Mesendoderm (in vitro differentiated cells): Measurements from ENCODE around the gene PKP2.
A peak's percentile ranks its signal among the peaks of the same experiment; 100 is the strongest.

Experiments used
- DNase-seq: peaks from one replicate; pipeline ENCODE4 v3.0.0; 2013
- H2AK5ac ChIP-seq: 2 replicates; pipeline ENCODE4 v1.6.1; 2013; ENCODE audit warnings: low read length, inconsistent platforms
- H2BK120ac ChIP-seq: 2 replicates; pipeline ENCODE4 v1.6.1; 2013; ENCODE audit warnings: low read depth, mild to moderate bottlenecking, low read length, moderate library complexity, mixed read lengths
- H2BK15ac ChIP-seq: replicated peaks from 2 replicates; pipeline ENCODE4 v1.6.1; 2013; ENCODE audit warnings: low read depth, mild to moderate bottlenecking, moderate library complexity
- H2BK5ac ChIP-seq: 2 replicates; pipeline ENCODE4 v1.6.1; 2013; ENCODE audit warnings: low read length, inconsistent platforms
- H3K18ac ChIP-seq: 2 replicates; pipeline ENCODE4 v1.6.1; 2013; ENCODE audit warnings: mild to moderate bottlenecking, low read length, mixed read lengths
- H3K23ac ChIP-seq: one replicate; pipeline ENCODE4 v1.6.1; 2013; ENCODE audit warnings: low read length
- H3K27ac ChIP-seq: 2 replicates; pipeline ENCODE4 v1.5.1; 2013; ENCODE audit warnings: low read depth, mild to moderate bottlenecking, inconsistent platforms, low read length, moderate library complexity
- H3K27me3 ChIP-seq: 2 replicates; pipeline ENCODE4 v1.6.1; 2013; ENCODE audit warnings: low read length, control low read depth, mild to moderate bottlenecking, inconsistent platforms; ENCODE audit not compliant: insufficient read depth, poor library complexity
- H3K36me3 ChIP-seq: 2 replicates; pipeline ENCODE4 v1.6.1; 2013; ENCODE audit warnings: low read length, inconsistent platforms; ENCODE audit not compliant: control insufficient read depth, insufficient read depth
- H3K4ac ChIP-seq: one replicate; pipeline ENCODE4 v1.6.1; 2013; ENCODE audit warnings: low read depth, mild to moderate bottlenecking, low read length, moderate library complexity
- H3K4me1 ChIP-seq: 2 replicates; pipeline ENCODE4 v1.6.1; 2013; ENCODE audit warnings: low read depth, low read length, inconsistent platforms; ENCODE audit not compliant: control insufficient read depth
- H3K4me2 ChIP-seq: 2 replicates; pipeline ENCODE4 v1.6.1; 2013; ENCODE audit warnings: low read length
- H3K4me3 ChIP-seq: 2 replicates; pipeline ENCODE4 v1.5.1; 2013; ENCODE audit warnings: mild to moderate bottlenecking, low read length
- H3K56ac ChIP-seq: one replicate; pipeline ENCODE4 v1.6.1; 2013; ENCODE audit warnings: low read length
- H3K79me1 ChIP-seq: 2 replicates; pipeline ENCODE4 v1.6.1; 2013; ENCODE audit warnings: low read length, inconsistent platforms
- H3K79me2 ChIP-seq: 2 replicates; pipeline ENCODE4 v1.6.1; 2013; ENCODE audit warnings: mild to moderate bottlenecking, low read length; ENCODE audit not compliant: control insufficient read depth, insufficient read depth
- H3K9ac ChIP-seq: 2 replicates; pipeline ENCODE4 v1.6.1; 2013; ENCODE audit warnings: low read length, inconsistent platforms
- H4K5ac ChIP-seq: one replicate; pipeline ENCODE4 v1.6.1; 2013; ENCODE audit warnings: low read length
- H4K8ac ChIP-seq: one replicate; pipeline ENCODE4 v1.6.1; 2013; ENCODE audit warnings: low read depth, mild to moderate bottlenecking, control low read depth, low read length, moderate library complexity
- WGBS: extraction: QIAGEN DNeasy Blood & Tissue Kit; methylation state at CpG from one replicate; pipeline ENCODE4 v1.1.7; 2013; ENCODE audit warnings: low lambda C conversion rate, missing lambda C conversion rate; ENCODE audit not compliant: insufficient coverage; ENCODE audit errors: extremely low coverage; 5-methylcytosine and 5-hydroxymethylcytosine counted together

PKP2 gene

DNA sequence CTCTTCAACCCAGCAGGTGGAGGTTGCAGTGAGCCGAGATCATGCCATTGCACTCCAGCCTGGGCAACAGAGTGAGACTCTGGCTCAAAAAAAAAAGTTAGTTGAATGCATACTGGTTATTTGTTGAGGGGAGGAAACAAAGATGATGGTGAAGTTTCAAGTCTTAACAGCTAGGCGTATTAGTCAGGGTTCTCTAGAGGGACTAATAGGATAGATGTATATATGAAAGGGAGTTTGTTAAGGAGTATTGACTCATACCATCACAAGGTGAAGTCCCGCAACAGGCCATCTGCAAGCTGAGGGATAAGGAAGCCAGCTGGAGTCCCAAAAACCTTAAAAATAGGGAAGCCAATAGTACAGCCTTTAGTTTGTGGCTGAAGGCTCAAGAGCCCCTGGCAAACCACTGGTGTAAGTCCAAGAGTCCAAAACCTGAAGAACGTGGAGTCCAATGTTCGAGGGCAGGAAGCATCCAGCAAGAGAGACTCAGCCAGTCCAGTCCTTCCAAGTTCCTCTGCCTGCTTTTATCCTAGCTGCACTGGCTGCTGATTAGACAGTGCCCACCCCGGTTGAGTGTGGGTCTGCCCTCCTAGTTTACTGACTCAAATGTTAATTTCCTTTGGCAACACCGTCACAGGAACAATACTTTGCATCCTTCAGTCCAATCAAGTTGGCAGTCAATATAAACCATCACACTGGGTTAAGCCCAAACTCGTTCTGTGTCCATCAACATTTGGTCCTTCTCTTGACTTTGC lies 26.1 kb upstream of the PKP2 start:
- WGBS: no CpG with 5 or more reads among the region's 8 CpGs
- no peaks in the 10 kb centered on the region for H3K4me1 ChIP-seq
- no peak overlapping the region for H3K56ac ChIP-seq
- no peaks in the 10 kb centered on the region for H3K36me3 ChIP-seq
- H4K8ac ChIP-seq: no peak overlapping the region
- no peak overlapping the region for H3K27ac ChIP-seq
- no peak overlapping the region for H3K23ac ChIP-seq
- H2BK15ac ChIP-seq: no peak overlapping the region
- H2BK120ac ChIP-seq: no peak overlapping the region
- H3K79me1 ChIP-seq: no peaks in the 10 kb centered on the region
- no peaks in the 10 kb centered on the region for H3K79me2 ChIP-seq
- no peak overlapping the region for H2AK5ac ChIP-seq
- DNase-seq: no peak
- H4K5ac ChIP-seq: no peak overlapping the region
- no peak overlapping the region for H2BK5ac ChIP-seq
- H3K4ac ChIP-seq: no peak overlapping the region
- no peak overlapping the region for H3K4me2 ChIP-seq
- H3K27me3 ChIP-seq: no peaks in the 10 kb centered on the region
- H3K18ac ChIP-seq: no peak overlapping the region
- H3K4me3 ChIP-seq: no peak overlapping the region
- H3K9ac ChIP-seq: no peak overlapping the region

DNA sequence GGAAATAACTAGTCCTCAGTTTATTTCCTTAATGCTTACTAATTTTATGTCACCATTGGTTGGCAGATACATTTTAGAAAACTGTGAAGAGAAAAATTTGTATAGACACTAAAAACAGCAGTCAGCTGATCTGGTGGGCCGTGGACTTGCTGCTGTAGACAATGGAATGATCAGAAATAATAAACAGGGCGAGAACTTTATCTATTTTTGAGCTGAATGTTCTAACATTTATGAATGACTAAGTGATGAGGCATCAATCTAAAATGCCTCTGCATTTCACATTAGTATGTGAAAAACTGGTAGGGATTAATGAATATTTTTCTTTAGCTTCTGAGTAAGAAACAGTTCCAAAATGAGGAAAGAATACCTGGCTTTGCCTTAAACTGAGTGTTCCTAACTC lies 24.8 kb upstream of the PKP2 start:
- Histone ChIP-seq H2BK120ac (no peak overlapping the region), H3K9ac (no peak overlapping the region), H3K27me3 (no peaks in the 10 kb centered on the region), H4K8ac (no peak overlapping the region), H3K56ac (no peak overlapping the region), H2BK5ac (no peak overlapping the region), H3K27ac (no peak overlapping the region), H3K79me2 (no peaks in the 10 kb centered on the region), H4K5ac (no peak overlapping the region), H2AK5ac (no peak overlapping the region), H3K23ac (no peak overlapping the region), H3K36me3 (no peaks in the 10 kb centered on the region), H3K18ac (no peak overlapping the region), H3K79me1 (no peaks in the 10 kb centered on the region), H3K4ac (no peak overlapping the region), H3K4me2 (no peak overlapping the region), H3K4me1 (no peaks in the 10 kb centered on the region), H3K4me3 (no peak overlapping the region), H2BK15ac (no peak overlapping the region)
- WGBS: no CpG with 5 or more reads among the region's 2 CpGs
- DNase-seq: no peak

DNA sequence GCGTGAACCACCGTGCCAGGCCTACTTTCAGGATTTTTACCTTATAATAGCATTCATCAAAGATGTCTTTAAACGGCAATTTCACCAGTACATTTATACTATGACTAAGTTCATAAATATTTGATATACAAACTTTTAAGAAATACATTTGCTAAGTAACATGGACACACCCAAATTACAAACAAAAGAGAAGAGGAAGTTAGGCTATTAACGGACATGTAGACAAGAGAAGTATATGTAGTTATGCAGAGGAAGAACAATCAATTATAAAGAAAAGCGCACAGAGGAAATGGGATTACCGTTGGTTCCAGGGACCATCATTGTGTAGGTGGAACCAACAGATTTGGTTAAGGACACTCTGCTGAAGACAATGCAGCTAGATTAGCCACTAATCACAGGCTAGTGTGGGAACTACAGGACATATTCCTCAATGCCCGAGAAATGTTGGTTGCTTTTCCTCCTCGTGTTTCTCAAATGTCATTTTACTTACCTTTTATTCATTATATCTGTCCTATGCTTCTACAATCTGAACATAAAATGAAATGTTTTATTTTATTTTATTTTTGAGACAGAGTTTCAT lies 24.0 kb upstream of the PKP2 start:
- Histone ChIP-seq H2BK15ac (no peak overlapping the region), H3K27me3 (no peaks in the 10 kb centered on the region), H2AK5ac (no peak overlapping the region), H3K4me3 (no peak overlapping the region), H4K5ac (no peak overlapping the region), H3K36me3 (no peaks in the 10 kb centered on the region), H3K4ac (no peak overlapping the region), H3K18ac (no peak overlapping the region), H3K9ac (no peak overlapping the region), H3K23ac (no peak overlapping the region), H3K4me1 (no peaks in the 10 kb centered on the region), H3K56ac (no peak overlapping the region), H2BK5ac (no peak overlapping the region), H4K8ac (no peak overlapping the region), H3K79me2 (no peaks in the 10 kb centered on the region), H3K27ac (no peak overlapping the region), H2BK120ac (no peak overlapping the region), H3K4me2 (no peak overlapping the region), H3K79me1 (no peaks in the 10 kb centered on the region)
- no CpG with 5 or more reads among the region's 8 CpGs for WGBS
- peak; percentile 29 for DNase-seq

DNA sequence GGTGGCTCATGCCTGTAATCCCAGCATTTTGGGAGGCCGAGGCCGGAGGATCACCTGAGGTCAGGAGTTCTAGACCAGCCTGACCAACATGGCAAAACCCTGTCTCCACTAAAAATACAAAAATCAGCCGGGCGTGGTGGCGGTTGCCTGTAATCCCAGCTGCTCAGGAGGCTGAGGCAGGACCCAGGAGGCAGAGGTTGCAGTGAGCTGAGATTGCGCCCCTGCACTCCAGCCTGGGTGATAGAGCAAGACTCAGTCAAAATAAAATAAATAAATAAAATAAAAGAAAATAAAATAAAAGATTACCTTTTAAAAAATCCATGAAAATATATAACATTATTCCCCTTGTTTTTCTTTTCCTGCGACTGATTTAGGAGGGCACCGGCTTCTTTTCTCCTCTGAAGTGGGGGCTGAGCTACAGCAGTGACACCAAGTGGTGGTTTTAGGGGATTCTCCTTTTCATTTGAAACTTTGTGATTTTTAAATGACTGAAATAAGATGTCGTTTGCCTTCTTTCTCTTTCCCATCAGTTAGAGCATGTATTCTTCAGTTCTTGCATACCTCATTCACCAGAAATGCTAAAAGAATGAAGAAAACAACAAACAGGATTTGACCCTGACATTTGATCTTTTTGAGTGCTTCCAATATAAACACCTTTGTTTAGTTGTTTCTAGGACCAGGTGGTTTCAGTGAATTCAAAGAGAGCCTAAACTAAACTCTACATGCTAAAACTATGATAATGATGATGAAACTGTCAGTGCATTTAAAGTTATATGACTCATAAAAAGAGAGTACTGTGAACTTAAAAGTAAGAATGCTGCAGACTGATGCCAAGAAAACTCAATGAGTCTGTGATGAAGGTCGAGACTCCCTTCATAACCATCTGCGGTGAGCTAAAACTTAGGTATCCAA lies 22.6 kb upstream of the PKP2 start:
- Histone ChIP-seq H3K4me2 (no peak overlapping the region), H2BK120ac (no peak overlapping the region), H2AK5ac (no peak overlapping the region), H3K79me2 (no peaks in the 10 kb centered on the region), H3K4me1 (no peaks in the 10 kb centered on the region), H3K18ac (no peak overlapping the region), H3K79me1 (no peaks in the 10 kb centered on the region), H3K4me3 (no peak overlapping the region), H3K27me3 (no peaks in the 10 kb centered on the region), H3K56ac (no peak overlapping the region), H3K36me3 (no peaks in the 10 kb centered on the region), H2BK15ac (no peak overlapping the region), H4K8ac (no peak overlapping the region), H4K5ac (no peak overlapping the region), H3K4ac (peak overlapping the region; percentile 31), H3K9ac (no peak overlapping the region), H3K23ac (no peak overlapping the region), H2BK5ac (no peak overlapping the region), H3K27ac (no peak overlapping the region)
- peak; percentile 55 for DNase-seq
- no CpG with 5 or more reads among the region's 11 CpGs for WGBS

DNA sequence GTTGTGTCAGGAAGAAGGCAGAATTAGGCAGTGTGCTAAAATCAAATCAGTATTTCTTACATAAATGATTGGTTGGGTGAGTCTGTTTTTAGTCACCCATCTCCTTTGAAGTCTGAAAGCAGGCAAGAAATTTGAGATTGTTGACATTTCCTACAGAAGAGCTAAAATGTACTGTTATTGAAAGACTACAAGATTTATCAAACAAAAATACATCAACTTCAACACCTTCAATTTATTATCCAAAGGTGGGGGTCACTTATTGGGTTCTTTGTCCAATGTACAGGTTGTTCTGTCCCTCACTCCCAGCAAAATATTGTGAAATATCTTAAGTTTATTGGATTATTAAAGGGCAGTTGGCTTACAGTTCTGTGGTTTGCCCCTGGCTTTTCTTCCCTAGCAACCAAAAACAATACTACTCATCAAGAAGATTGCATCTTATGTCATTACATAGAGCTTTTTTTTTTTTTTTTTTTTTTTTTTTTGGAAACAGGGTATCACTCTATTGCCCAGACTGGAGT lies 20.6 kb upstream of the PKP2 start:
- Histone ChIP-seq H3K27me3 (no peaks in the 10 kb centered on the region), H3K23ac (no peak overlapping the region), H3K79me1 (no peaks in the 10 kb centered on the region), H3K4me2 (no peak overlapping the region), H3K4ac (no peak overlapping the region), H2BK15ac (no peak overlapping the region), H3K4me3 (no peak overlapping the region), H3K79me2 (no peaks in the 10 kb centered on the region), H2BK5ac (no peak overlapping the region), H2AK5ac (no peak overlapping the region), H3K27ac (no peak overlapping the region), H3K56ac (no peak overlapping the region), H4K5ac (no peak overlapping the region), H2BK120ac (no peak overlapping the region), H4K8ac (no peak overlapping the region), H3K36me3 (no peaks in the 10 kb centered on the region), H3K9ac (no peak overlapping the region), H3K4me1 (no peaks in the 10 kb centered on the region), H3K18ac (no peak overlapping the region)
- DNase-seq: no peak
